ENCODE results near the gene VPS13C.

The VPS13C gene

GRCh38 chr15:62105266-62105665 lies 45.0 kb upstream of the VPS13C start:
- no peak for TF ChIP-seq CTCF (IDR thresholded peaks at IDR 0.05; ENCODE audit: low read depth, low read length)
- H3K36me3 ChIP-seq, result no peaks in the 10 kb centered on the region

GRCh38 chr15:62104846-62105245 lies 44.6 kb upstream of the VPS13C start:
- no peaks in the 10 kb centered on the region for H3K27me3 ChIP-seq (ENCODE audit: insufficient read depth, low read depth, severe bottlenecking)
- TF ChIP-seq CTCF (IDR thresholded peaks at IDR 0.05; ENCODE audit: low read depth, low read length), result no peak
- H3K36me3 ChIP-seq, result no peaks in the 10 kb centered on the region
- no peak for DNase-seq
- H3K4me3 ChIP-seq (ENCODE audit: low read depth, low read length), result no peak overlapping the region
- no peak overlapping the region for H3K27ac ChIP-seq
- H3K9me3 ChIP-seq (ENCODE audit: severe bottlenecking), result no peaks in the 10 kb centered on the region

More at GRCh38 chr15:62105266-62105665, 45.0 kb upstream of the VPS13C start:
- no peak overlapping the region for H3K27ac ChIP-seq
- no peaks in the 10 kb centered on the region for H3K27me3 ChIP-seq (ENCODE audit: insufficient read depth, low read depth, severe bottlenecking)
- no peak for DNase-seq
- H3K4me3 ChIP-seq (ENCODE audit: low read depth, low read length), result no peak overlapping the region
- no peaks in the 10 kb centered on the region for H3K9me3 ChIP-seq (ENCODE audit: severe bottlenecking)

- Histone ChIP-seq H3K36me3 (no peaks in the 10 kb centered on the region), H3K27ac (no peak overlapping the region), H3K4me3 (ENCODE audit: low read depth, low read length) (no peak overlapping the region), H3K9me3 (ENCODE audit: severe bottlenecking) (no peaks in the 10 kb centered on the region), H3K27me3 (ENCODE audit: insufficient read depth, low read depth, severe bottlenecking) (no peaks in the 10 kb centered on the region)
- DNase-seq, result no peak
- no peak for TF ChIP-seq CTCF (IDR thresholded peaks at IDR 0.05; ENCODE audit: low read depth, low read length)
Measured at GRCh38 chr15:62104401-62104800, 44.2 kb upstream of the VPS13C start.

- Histone ChIP-seq H3K27me3 (ENCODE audit: insufficient read depth, low read depth, severe bottlenecking) (no peaks in the 10 kb centered on the region), H3K9me3 (ENCODE audit: severe bottlenecking) (no peaks in the 10 kb centered on the region), H3K27ac (no peak overlapping the region), H3K36me3 (no peaks in the 10 kb centered on the region), H3K4me3 (ENCODE audit: low read depth, low read length) (no peak overlapping the region)
- no peak for TF ChIP-seq CTCF (IDR thresholded peaks at IDR 0.05; ENCODE audit: low read depth, low read length)
- no peak for DNase-seq
Measured at GRCh38 chr15:62103431-62103830, 43.2 kb upstream of the VPS13C start.

- Histone ChIP-seq H3K36me3 (no peaks in the 10 kb centered on the region), H3K27ac (no peak overlapping the region), H3K9me3 (ENCODE audit: severe bottlenecking) (no peaks in the 10 kb centered on the region), H3K27me3 (ENCODE audit: insufficient read depth, low read depth, severe bottlenecking) (no peaks in the 10 kb centered on the region), H3K4me3 (ENCODE audit: low read depth, low read length) (no peak overlapping the region)
- no peak for TF ChIP-seq CTCF (IDR thresholded peaks at IDR 0.05; ENCODE audit: low read depth, low read length)
- DNase-seq, result no peak
Measured at GRCh38 chr15:62099094-62099601, 38.9 kb upstream of the VPS13C start.

- Histone ChIP-seq H3K27me3 (ENCODE audit: insufficient read depth, low read depth, severe bottlenecking) (no peaks in the 10 kb centered on the region), H3K27ac (no peak overlapping the region), H3K36me3 (no peaks in the 10 kb centered on the region), H3K9me3 (ENCODE audit: severe bottlenecking) (no peaks in the 10 kb centered on the region), H3K4me3 (ENCODE audit: low read depth, low read length) (no peak overlapping the region)
- no peak for TF ChIP-seq CTCF (IDR thresholded peaks at IDR 0.05; ENCODE audit: low read depth, low read length)
- DNase-seq, result no peak
Measured at GRCh38 chr15:62094388-62094787, 34.1 kb upstream of the VPS13C start.

Measured in WERI-Rb-1 (cell line).